Parathyroid adenoma (tissue), 2 donors: Measurements from ENCODE around the gene LAPTM5.

ENCODE experiments used
- H2AFZ ChIP-seq: fragments of 300-600 bp; sonication (generic); one replicate; pipeline ENCODE4 v1.7.0; 2017; ENCODE audit warnings: antibody characterized with exemption, mild to moderate bottlenecking
- H3K27ac ChIP-seq: fragments of 300-600 bp; sonication (generic); one replicate; pipeline ENCODE4 v1.7.0; 2017
- H3K27me3 ChIP-seq: fragments of 300-600 bp; sonication (generic); one replicate; pipeline ENCODE4 v1.7.0; 2017; ENCODE audit warnings: low read length; ENCODE audit not compliant: control insufficient read depth, insufficient read depth
- H3K36me3 ChIP-seq: fragments of 300-600 bp; sonication (generic); one replicate; pipeline ENCODE4 v1.7.0; 2017; ENCODE audit warnings: low read length; ENCODE audit not compliant: control insufficient read depth, insufficient read depth
- H3K4me1 ChIP-seq: fragments of 300-600 bp; sonication (generic); one replicate; pipeline ENCODE4 v1.7.0; 2017; ENCODE audit warnings: control low read depth
- H3K4me2 ChIP-seq: fragments of 300-600 bp; sonication (generic); one replicate; pipeline ENCODE4 v1.7.0; 2017; ENCODE audit warnings: low read length
- H3K4me3 ChIP-seq: fragments of 300-600 bp; sonication (generic); one replicate; pipeline ENCODE4 v1.7.0; 2017; ENCODE audit warnings: low read depth, low read length
- H3K79me2 ChIP-seq: fragments of 300-600 bp; sonication (generic); one replicate; pipeline ENCODE4 v1.7.0; 2017; ENCODE audit warnings: control low read depth
- H3K9ac ChIP-seq: fragments of 300-600 bp; sonication (generic); one replicate; pipeline ENCODE4 v1.7.0; 2017; ENCODE audit warnings: mild to moderate bottlenecking
- H3K9me3 ChIP-seq: fragments of 300-600 bp; sonication (generic); one replicate; pipeline ENCODE4 v1.7.0; 2017; ENCODE audit warnings: low read length; ENCODE audit not compliant: control insufficient read depth
- CTCF ChIP-seq: fragments of 300-600 bp; sonication (generic); IDR thresholded peaks from one replicate; pipeline ENCODE4 v1.7.0; 2017; ENCODE audit warnings: antibody characterized with exemption, mild to moderate bottlenecking
- donor health status: primary hyperparathyroidism.

Gene LAPTM5

GRCh38 chr1:30782361-30783255 is 25.0 kb upstream of the LAPTM5 start:
- Histone ChIP-seq H3K4me1 (no peaks in the 10 kb centered on the region), H3K9ac (no peak overlapping the region), H3K9me3 (no peaks in the 10 kb centered on the region), H3K27me3 (no peaks in the 10 kb centered on the region), H2AFZ (no peak overlapping the region), H3K4me3 (no peak overlapping the region), H3K36me3 (no peaks in the 10 kb centered on the region), H3K79me2 (no peaks in the 10 kb centered on the region), H3K4me2 (no peak overlapping the region), H3K27ac (no peak overlapping the region)
- TF ChIP-seq CTCF = peak; percentile 48

- Histone ChIP-seq H3K79me2 (no peaks in the 10 kb centered on the region), H3K4me3 (no peak overlapping the region), H2AFZ (no peak overlapping the region), H3K27me3 (no peaks in the 10 kb centered on the region), H3K27ac (no peak overlapping the region), H3K4me1 (no peaks in the 10 kb centered on the region), H3K36me3 (no peaks in the 10 kb centered on the region), H3K4me2 (no peak overlapping the region), H3K9ac (no peak overlapping the region), H3K9me3 (no peaks in the 10 kb centered on the region)
- TF ChIP-seq CTCF = no peak
Observed at GRCh38 chr1:30781906-30782305, 24.3 kb upstream of the LAPTM5 start.

- no peak for TF ChIP-seq CTCF
- Histone ChIP-seq H3K9ac (no peak overlapping the region), H3K4me1 (no peaks in the 10 kb centered on the region), H3K27me3 (no peaks in the 10 kb centered on the region), H3K4me3 (no peak overlapping the region), H3K27ac (no peak overlapping the region), H3K4me2 (no peak overlapping the region), H3K36me3 (no peaks in the 10 kb centered on the region), H3K9me3 (no peaks in the 10 kb centered on the region), H2AFZ (no peak overlapping the region), H3K79me2 (no peaks in the 10 kb centered on the region)
Observed at GRCh38 chr1:30780409-30780808, 22.8 kb upstream of the LAPTM5 start.

- Histone ChIP-seq H3K27me3 (no peaks in the 10 kb centered on the region), H2AFZ (no peak overlapping the region), H3K4me1 (no peaks in the 10 kb centered on the region), H3K9ac (no peak overlapping the region), H3K27ac (no peak overlapping the region), H3K4me3 (no peak overlapping the region), H3K4me2 (no peak overlapping the region), H3K9me3 (no peaks in the 10 kb centered on the region), H3K79me2 (no peaks in the 10 kb centered on the region), H3K36me3 (no peaks in the 10 kb centered on the region)
- TF ChIP-seq CTCF = peak; percentile 80
Observed at GRCh38 chr1:30779294-30780071, 21.9 kb upstream of the LAPTM5 start.
